HG03135 (cell line): Measurements from ENCODE around the gene FTH1.
"Not testable (repeated sequence)": the region's sequence is repeated elsewhere in the genome, so short reads cannot be mapped to it uniquely, and the experiment has no call there.

ENCODE experiments used
- ATAC-seq: cut with Tn5 transposase; IDR thresholded peaks from one replicate; pipeline ENCODE4 v1.9.1; 2021; ENCODE audit warnings: mild to moderate bottlenecking, moderate library complexity; ENCODE audit not compliant: unreplicated experiment

Gene FTH1

GRCh38 chr11:61964058-61964665 is 3.3 kb downstream of the FTH1 start:
- ATAC-seq = no peak

- no peak for ATAC-seq
Observed at GRCh38 chr11:61963282-61964057, 4.0 kb downstream of the FTH1 start.

- ATAC-seq = no peak
Observed at GRCh38 chr11:61963016-61963281, 4.5 kb downstream of the FTH1 start.

- no peak for ATAC-seq
Observed at GRCh38 chr11:61962213-61963015, 5.0 kb downstream of the FTH1 start.

GRCh38 chr11:61961570-61962212 is 5.7 kb downstream of the FTH1 start:
- ATAC-seq = no peak

GRCh38 chr11:61960532-61960931 is 6.9 kb downstream of the FTH1 start:
- ATAC-seq = no peak

GRCh38 chr11:61959678-61960077 is 7.8 kb downstream of the FTH1 start:
- no peak for ATAC-seq

GRCh38 chr11:61959114-61959513 is 8.3 kb downstream of the FTH1 start:
- ATAC-seq = no peak

GRCh38 chr11:61958590-61958989 is 8.8 kb downstream of the FTH1 start:
- ATAC-seq = no peak

- ATAC-seq = no peak
Observed at GRCh38 chr11:61957021-61957770, 10.2 kb downstream of the FTH1 start.

GRCh38 chr11:61956191-61957020 is 11.0 kb downstream of the FTH1 start:
- no peak for ATAC-seq

GRCh38 chr11:61955422-61956135 is 11.9 kb downstream of the FTH1 start:
- no peak for ATAC-seq

GRCh38 chr11:61954851-61955421 is 12.5 kb downstream of the FTH1 start:
- ATAC-seq = no peak

GRCh38 chr11:61954106-61954850 is 13.2 kb downstream of the FTH1 start:
- ATAC-seq = no peak

GRCh38 chr11:61953632-61954031 is 13.8 kb downstream of the FTH1 start:
- not testable (repeated sequence) for ATAC-seq

GRCh38 chr11:61952882-61953281 is 14.6 kb downstream of the FTH1 start:
- ATAC-seq = no peak

- no peak for ATAC-seq
Observed at GRCh38 chr11:61951484-61952135, 15.8 kb downstream of the FTH1 start.

- no peak for ATAC-seq
Observed at GRCh38 chr11:61950035-61950547, 17.3 kb downstream of the FTH1 start, which contains the start of gene BEST1. BEST1 (plus strand) TSS chr11:61950351; CDS start chr11:61951807, 1,456 bp downstream.
